Measurements from ENCODE around the gene GPR68.
"Not testable (repeated sequence)": the region's sequence is repeated elsewhere in the genome, so short reads cannot be mapped to it uniquely, and the experiment has no call there.

GPR68 gene

DNA sequence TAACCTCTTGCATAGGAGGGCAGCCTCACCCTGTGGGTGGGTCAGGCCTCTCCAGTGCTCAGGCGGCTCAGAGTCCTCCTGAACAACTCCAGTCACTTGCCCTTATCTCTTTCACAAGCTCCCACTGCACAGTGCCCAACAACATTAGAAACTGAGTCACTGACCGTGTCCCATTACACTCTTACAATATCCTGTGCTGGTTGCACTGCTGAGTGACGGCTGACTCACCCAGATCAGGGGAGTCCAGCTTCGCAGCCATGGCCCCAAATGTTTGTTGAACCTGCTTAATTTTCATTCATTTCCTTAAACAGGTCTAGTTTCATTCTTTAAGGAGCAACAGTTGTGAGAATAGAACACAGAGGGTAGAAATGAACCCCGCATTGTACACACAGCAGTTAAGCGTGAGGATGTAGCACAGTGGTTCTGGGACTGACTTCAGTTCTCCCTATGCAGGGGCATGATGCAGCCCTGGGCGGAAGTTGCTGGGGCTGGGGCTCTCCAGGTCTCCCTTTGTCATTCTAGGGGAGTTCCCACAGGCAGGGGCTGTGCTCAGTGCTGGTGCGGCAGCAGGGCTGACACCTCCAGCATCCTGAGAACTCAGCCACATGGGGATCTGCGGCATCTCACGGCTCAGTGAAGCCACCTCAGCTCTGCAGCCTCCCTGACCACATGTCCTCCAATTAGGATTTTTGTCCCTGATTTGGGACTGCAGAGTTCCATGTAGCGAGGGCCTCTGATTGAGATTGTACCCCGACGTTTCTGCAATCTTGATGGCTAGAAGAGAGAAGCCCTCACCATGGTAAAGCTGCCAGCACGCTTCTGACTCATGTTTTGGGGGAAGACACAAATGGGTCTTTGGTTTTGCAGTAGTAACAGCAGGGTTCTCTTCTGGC is 16.1 kb downstream of the GPR68 start:
- no peak for DNase-seq (ENCODE audit: low read depth, low spot score)

GRCh38 chr14:91227183-91227628 is 17.3 kb downstream of the GPR68 start:
- no peak for DNase-seq (ENCODE audit: low read depth, low spot score)

GRCh38 chr14:91226360-91226759 is 18.1 kb downstream of the GPR68 start:
- DNase-seq (ENCODE audit: low read depth, low spot score), result not testable (repeated sequence)

DNA sequence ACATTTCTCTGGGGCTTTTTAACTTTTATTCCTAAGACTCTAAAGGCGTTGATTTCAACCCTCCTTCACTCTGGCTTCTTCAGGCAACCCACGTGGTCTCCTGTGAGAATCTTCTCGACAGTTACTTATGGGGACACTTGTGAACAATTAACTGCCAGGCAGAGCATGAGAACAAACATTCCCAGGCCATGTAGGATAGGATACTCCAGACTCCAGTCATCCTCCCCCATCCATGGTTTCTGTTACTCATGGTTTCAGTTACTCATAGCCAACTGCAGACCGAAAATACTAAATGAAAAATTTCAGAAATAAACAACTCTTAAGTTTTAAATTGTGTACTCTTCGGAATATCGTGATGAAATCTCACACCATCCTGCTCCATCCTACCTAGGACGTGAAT is 19.5 kb downstream of the GPR68 start:
- DNase-seq (ENCODE audit: low read depth, low spot score), result no peak

- DNase-seq (ENCODE audit: low read depth, low spot score), result no peak
Observed at GRCh38 chr14:91223028-91223783, 21.3 kb downstream of the GPR68 start.

DNA sequence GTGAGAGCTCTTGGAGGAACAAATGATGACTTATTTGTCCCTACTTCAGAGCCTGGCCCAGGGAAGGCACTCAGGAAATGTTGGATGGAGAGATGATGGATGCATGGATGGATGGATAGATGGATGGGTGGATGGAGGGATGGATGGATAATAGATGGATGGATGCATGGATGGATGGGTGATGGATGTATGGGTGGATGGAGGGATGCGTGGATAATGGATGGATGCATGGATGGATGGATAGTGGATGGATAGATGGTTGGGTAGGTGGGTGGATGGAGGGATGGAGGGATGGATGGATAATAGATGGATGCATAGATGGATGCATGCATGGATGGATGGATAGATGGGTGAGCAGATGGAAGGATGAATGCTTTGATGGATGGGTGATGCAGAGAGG is 23.2 kb downstream of the GPR68 start:
- no peak for DNase-seq (ENCODE audit: low read depth, low spot score)

- DNase-seq (ENCODE audit: low read depth, low spot score), result no peak
Observed at GRCh38 chr14:91220581-91221000, 23.9 kb downstream of the GPR68 start.

- DNase-seq (ENCODE audit: low read depth, low spot score), result no peak
Observed at GRCh38 chr14:91219517-91220389, 24.8 kb downstream of the GPR68 start.

DNA sequence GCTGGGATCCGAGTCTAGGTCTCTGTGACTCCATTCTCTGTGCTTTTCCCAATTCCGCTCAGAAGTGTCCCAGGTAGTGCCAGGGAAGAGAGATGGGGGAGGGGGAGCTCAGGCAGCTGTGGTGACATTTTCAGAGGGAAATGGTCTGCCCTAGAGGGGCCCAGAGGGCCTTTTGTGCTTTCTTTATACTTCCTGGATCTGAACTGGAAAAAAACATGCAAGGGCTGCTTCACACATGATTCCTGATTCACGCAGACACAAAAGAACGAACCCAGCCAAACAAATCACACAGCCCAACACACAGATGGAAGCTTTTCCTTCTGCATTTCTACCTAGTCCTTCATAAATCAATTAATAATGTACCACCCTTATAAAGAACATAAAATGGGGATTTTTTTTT is 26.5 kb downstream of the GPR68 start:
- no peak for DNase-seq (ENCODE audit: low read depth, low spot score)

DNA sequence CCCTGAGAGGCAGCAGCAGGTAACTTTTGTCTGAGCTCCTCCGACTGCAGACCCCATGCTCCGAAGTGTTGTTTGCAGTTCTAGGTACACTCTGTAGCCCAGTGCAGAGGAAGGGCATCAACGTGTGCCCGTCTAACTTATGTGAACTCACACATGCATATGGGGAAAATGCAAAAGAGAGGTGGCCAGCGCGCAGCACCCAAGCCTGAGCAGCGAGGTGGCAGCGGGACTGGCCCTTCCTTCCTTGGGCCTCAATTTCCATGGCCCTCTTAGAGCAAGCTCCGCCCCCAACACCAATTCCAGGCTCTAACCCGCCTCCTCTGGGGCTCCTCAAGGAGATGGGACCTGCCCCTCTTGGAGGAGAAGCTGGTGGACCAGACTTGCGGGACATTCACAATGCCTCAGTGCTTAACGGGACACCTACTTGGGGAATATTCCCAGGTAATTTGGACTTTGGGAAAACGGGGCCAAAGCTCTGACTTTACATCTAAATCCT is 27.7 kb downstream of the GPR68 start:
- no peak for DNase-seq (ENCODE audit: low read depth, low spot score)

GRCh38 chr14:91215381-91215780 is 29.1 kb downstream of the GPR68 start:
- no peak for DNase-seq (ENCODE audit: low read depth, low spot score)

- DNase-seq (ENCODE audit: low read depth, low spot score), result no peak
Observed at GRCh38 chr14:91214306-91214705, 30.2 kb downstream of the GPR68 start.

DNA sequence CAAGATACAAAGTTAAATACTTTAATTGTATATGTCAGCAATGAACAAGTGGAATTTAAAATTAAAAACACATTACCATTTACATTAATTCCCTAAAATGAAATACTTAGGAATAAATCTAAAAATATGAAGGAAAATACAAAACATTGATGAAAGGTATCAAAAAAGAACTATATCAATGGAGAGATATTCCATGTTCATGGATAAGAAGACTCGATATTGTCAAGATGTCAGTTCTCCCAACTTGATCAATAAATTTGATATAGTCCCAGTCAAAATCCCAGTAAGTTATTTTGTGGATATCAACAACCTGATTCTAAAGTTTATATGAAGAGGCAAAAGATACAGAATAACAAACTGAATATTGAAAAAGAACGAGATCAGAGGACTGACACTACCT is 33.5 kb downstream of the GPR68 start:
- DNase-seq (ENCODE audit: low read depth, low spot score), result no peak

GRCh38 chr14:91207008-91207407 is 37.5 kb downstream of the GPR68 start:
- no peak for DNase-seq (ENCODE audit: low read depth, low spot score)

DNA sequence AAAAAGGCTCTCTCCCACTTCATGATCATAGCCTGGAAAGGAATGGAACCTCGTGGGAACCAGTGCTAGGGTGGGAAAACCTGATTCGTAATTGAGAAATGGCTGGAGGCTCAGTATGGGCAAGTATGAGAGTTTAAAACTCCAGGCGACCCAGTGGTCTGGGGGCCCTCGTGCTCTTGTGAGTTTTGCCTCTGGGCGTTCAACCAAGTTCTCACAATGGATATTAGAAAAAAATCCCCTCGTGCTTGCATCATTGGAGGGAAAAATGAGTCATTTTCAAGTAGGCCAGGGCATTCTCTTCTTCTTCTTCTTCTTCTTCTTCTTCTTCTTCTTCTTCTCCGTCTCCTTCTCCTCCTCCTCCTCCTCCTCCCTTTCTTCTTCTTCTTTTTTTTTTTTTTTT is 39.0 kb downstream of the GPR68 start:
- DNase-seq (ENCODE audit: low read depth, low spot score), result no peak

DNA sequence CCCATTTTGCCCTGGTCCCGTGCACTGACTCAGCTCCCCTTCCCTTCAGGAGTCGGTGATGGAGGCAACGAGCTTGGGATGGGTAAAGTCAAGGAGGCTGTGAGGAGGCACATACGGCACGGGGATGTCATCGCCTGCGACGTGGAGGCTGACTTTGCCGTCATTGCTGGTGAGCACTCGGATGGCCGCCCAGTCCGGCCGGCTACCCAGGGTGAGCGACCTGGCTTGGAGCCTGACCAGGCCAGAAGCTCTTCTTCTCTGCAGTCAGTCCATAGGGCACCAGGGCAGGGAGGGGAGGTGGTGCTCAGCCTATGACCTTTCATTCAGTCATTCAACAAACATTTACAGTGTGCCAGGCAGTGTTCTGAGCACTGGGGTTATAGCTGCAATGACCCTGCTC is 39.8 kb downstream of the GPR68 start:
- DNase-seq (ENCODE audit: low read depth, low spot score), result no peak

DNA sequence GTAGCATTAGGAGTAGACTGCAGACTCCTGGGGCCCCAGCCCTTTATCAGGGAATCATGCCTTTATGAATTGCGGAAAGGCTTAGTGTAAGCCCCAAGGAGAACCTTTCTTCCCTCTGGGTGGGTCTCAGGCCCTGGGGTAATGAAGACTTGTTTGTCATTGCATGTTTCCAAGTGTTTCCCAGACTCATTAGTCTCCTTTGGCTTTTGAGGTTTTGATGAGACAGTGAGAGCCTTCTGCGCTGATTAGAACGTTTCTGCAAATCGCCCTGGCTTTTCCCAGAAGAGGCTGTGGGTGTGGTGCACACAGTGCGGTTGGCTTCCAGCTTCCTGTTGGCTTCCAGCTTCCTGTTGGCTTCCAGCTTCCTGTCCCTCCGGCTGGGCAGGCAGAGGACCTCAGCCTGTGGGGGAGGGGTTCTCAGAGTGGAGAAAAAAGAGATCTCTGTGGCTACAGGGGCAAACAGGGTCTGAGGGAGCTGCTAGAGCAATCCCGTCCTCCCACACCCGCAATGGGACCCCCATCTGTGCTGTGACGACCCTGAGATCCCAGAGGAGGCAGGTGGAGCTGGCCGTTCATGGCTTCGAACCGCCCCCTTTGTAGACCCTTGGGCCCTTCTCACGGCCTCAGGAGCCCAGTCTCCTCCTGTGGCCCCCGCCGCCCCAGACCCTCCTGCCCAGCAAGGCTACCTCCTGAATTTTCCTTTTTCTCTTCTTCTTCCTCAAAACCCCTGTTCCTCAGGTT is 42.1 kb downstream of the GPR68 start:
- no peak for DNase-seq (ENCODE audit: low read depth, low spot score)

GRCh38 chr14:91200802-91201201 is 43.7 kb downstream of the GPR68 start:
- not testable (repeated sequence) for DNase-seq (ENCODE audit: low read depth, low spot score)

GRCh38 chr14:91197631-91198030 is 46.9 kb downstream of the GPR68 start:
- no peak for DNase-seq (ENCODE audit: low read depth, low spot score)

GRCh38 chr14:91195881-91196280 is 48.6 kb downstream of the GPR68 start:
- no peak for DNase-seq (ENCODE audit: low read depth, low spot score)

- no peak for DNase-seq (ENCODE audit: low read depth, low spot score)
Observed at GRCh38 chr14:91193069-91193468, 51.4 kb downstream of the GPR68 start.
